Adrenal gland (tissue), 5 donors: Measurements from ENCODE around the gene ST6GALNAC3.

Experiments used
- POLR2A ChIP-seq, 2 donors: fragments of 450-650 bp; IDR thresholded peaks; one replicate each; pipeline ENCODE4 v1.6.1; 2017; ENCODE audit warnings: antibody characterized with exemption in 2 of 2, mild to moderate bottlenecking in 2 of 2, moderate library complexity in 1 of 2
- TF ChIP-seq, protein P1 (sequence below), 6 experiments: fragments of 450-650 bp in 4 of 6; fragments of 200-600 bp in 2 of 6; sonication (generic) in 1 of 6; IDR thresholded peaks; 1 replicate in 5 of 6; 2 replicates in 1 of 6; pipeline versions ENCODE4 v1.5.1 to v1.8.0; 2016 to 2021; ENCODE audit warnings: antibody characterized with exemption in 6 of 6, mild to moderate bottlenecking in 2 of 6, moderate library complexity in 1 of 6
- donor health status: DM: no; HTN: no; CAD: no.

DNA sequence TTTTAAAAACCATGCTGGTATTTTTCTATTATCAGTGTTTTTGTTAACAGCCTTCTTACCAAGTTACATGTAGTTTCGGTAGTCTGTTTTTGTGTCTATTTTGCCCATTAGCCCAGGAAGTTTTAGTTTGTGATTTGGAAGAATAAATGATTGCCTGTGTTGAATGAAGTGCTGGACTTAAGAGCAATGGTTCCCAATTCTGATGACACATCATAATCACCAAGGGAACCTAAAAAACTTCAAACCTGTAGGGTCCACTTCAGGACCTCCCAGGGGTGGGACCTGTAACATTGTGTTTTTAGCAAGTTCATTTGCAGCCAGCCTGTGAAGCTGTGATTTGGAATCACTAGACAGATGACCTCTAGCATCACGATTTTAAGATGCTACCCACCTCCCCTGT lies 43.0 kb upstream of the ST6GALNAC3 start:
- TF ChIP-seq, protein P1, sequence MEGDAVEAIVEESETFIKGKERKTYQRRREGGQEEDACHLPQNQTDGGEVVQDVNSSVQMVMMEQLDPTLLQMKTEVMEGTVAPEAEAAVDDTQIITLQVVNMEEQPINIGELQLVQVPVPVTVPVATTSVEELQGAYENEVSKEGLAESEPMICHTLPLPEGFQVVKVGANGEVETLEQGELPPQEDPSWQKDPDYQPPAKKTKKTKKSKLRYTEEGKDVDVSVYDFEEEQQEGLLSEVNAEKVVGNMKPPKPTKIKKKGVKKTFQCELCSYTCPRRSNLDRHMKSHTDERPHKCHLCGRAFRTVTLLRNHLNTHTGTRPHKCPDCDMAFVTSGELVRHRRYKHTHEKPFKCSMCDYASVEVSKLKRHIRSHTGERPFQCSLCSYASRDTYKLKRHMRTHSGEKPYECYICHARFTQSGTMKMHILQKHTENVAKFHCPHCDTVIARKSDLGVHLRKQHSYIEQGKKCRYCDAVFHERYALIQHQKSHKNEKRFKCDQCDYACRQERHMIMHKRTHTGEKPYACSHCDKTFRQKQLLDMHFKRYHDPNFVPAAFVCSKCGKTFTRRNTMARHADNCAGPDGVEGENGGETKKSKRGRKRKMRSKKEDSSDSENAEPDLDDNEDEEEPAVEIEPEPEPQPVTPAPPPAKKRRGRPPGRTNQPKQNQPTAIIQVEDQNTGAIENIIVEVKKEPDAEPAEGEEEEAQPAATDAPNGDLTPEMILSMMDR (IDR thresholded peaks at IDR 0.05) = no peak
- TF ChIP-seq POLR2A (IDR thresholded peaks at IDR 0.05) = no peak
